Measurements from ENCODE around the gene SPEF1. TPM values are rescaled to one million over a fixed set of nuclear protein-coding genes. Genes with fewer than 3 reads are reported as not detected.

SPEF1 gene
- total RNA-seq, 4 donors from 2014 or later: 0.14 TPM; not detected in 3

- no peaks in the 10 kb centered on the region for H3K36me3 ChIP-seq
- H3K9me3 ChIP-seq: no peaks in the 10 kb centered on the region
- no peak for DNase-seq
- peaks cover 15% of the 10 kb centered on the region for H3K27me3 ChIP-seq
- H3K4me1 ChIP-seq: no peaks in the 10 kb centered on the region
- no peak overlapping the region for H3K27ac ChIP-seq
- in situ Hi-C loops (cut with MboI; ENCODE audit: low pct_ligation_motif_present in 1 of 4, low pct_unique_long_range_greater_than_20kb in 1 of 4, low sequenced_read_pairs in 3 of 4) (no loop called here), intact Hi-C loops (cut with DNase I; ENCODE audit: low total_unique reads) (no loop called here)
- TF ChIP-seq POLR2A (IDR thresholded peaks at IDR 0.05): no peak
- TF ChIP-seq CTCF (IDR thresholded peaks at IDR 0.05): no peak
- no peak for TF ChIP-seq POLR2AphosphoS5 (IDR thresholded peaks at IDR 0.05)
- TF ChIP-seq EP300 (IDR thresholded peaks at IDR 0.05; ENCODE audit: low read depth): no peak
- no peak overlapping the region for H3K4me3 ChIP-seq
- 83 to 88% methylated on average over 2 of the region's 2 CpGs for WGBS, 2 donors (ENCODE audit: low coverage in 1 of 2)
Observed at GRCh38 chr20:3743251-3743650, 38.0 kb downstream of the SPEF1 start.

GRCh38 chr20:3741836-3742458 is 39.3 kb downstream of the SPEF1 start:
- intact Hi-C loops (cut with DNase I; ENCODE audit: low total_unique reads): no loop called here
- TF ChIP-seq EP300 (IDR thresholded peaks at IDR 0.05; ENCODE audit: low read depth) (no peak), POLR2AphosphoS5 (IDR thresholded peaks at IDR 0.05) (no peak), POLR2A (IDR thresholded peaks at IDR 0.05) (no peak), CTCF (IDR thresholded peaks at IDR 0.05) (no peak)
- Histone ChIP-seq H3K36me3 (no peaks in the 10 kb centered on the region), H3K27me3 (peaks cover 15% of the 10 kb centered on the region), H3K27ac (no peak overlapping the region), H3K4me3 (no peak overlapping the region), H3K4me1 (no peaks in the 10 kb centered on the region), H3K9me3 (no peaks in the 10 kb centered on the region)
- in situ Hi-C loops (cut with MboI; ENCODE audit: low pct_ligation_motif_present in 1 of 4, low pct_unique_long_range_greater_than_20kb in 1 of 4, low sequenced_read_pairs in 3 of 4): no loop called here
- WGBS, 2 donors (ENCODE audit: low coverage in 1 of 2): 72% methylated on average over 7 of the region's 7 CpGs; no CpG with 5 or more reads in 1 of the 2 donors
- no peak for DNase-seq

GRCh38 chr20:3740615-3741301 is 40.5 kb downstream of the SPEF1 start:
- 87% methylated on average over 15 of the region's 15 CpGs; no CpG with 5 or more reads in 1 of the 2 donors for WGBS, 2 donors (ENCODE audit: low coverage in 1 of 2)
- Histone ChIP-seq H3K36me3 (no peaks in the 10 kb centered on the region), H3K9me3 (no peaks in the 10 kb centered on the region), H3K27ac (no peak overlapping the region), H3K4me3 (no peak overlapping the region), H3K27me3 (peaks cover 15% of the 10 kb centered on the region), H3K4me1 (no peaks in the 10 kb centered on the region)
- in situ Hi-C loops (cut with MboI; ENCODE audit: low pct_ligation_motif_present in 1 of 4, low pct_unique_long_range_greater_than_20kb in 1 of 4, low sequenced_read_pairs in 3 of 4) (no loop called here), intact Hi-C loops (cut with DNase I; ENCODE audit: low total_unique reads) (no loop called here)
- DNase-seq: no peak
- no peak for TF ChIP-seq POLR2AphosphoS5 (IDR thresholded peaks at IDR 0.05)
- TF ChIP-seq POLR2A (IDR thresholded peaks at IDR 0.05): no peak
- TF ChIP-seq CTCF (IDR thresholded peaks at IDR 0.05): no peak
- no peak for TF ChIP-seq EP300 (IDR thresholded peaks at IDR 0.05; ENCODE audit: low read depth)

- no peak overlapping the region for H3K4me3 ChIP-seq
- no peak for TF ChIP-seq CTCF (IDR thresholded peaks at IDR 0.05)
- no peak for TF ChIP-seq POLR2AphosphoS5 (IDR thresholded peaks at IDR 0.05)
- no peak for TF ChIP-seq POLR2A (IDR thresholded peaks at IDR 0.05)
- no peak for TF ChIP-seq EP300 (IDR thresholded peaks at IDR 0.05; ENCODE audit: low read depth)
- in situ Hi-C loops (cut with MboI; ENCODE audit: low pct_ligation_motif_present in 1 of 4, low pct_unique_long_range_greater_than_20kb in 1 of 4, low sequenced_read_pairs in 3 of 4) (no loop called here), intact Hi-C loops (cut with DNase I; ENCODE audit: low total_unique reads) (no loop called here)
- no peaks in the 10 kb centered on the region for H3K36me3 ChIP-seq
- H3K27ac ChIP-seq: peak overlapping the region in 2 of 4 donors; percentile 14 to 41
- H3K9me3 ChIP-seq: no peaks in the 10 kb centered on the region
- 70% methylated on average over 7 of the region's 7 CpGs; no CpG with 5 or more reads in 1 of the 2 donors for WGBS, 2 donors (ENCODE audit: low coverage in 1 of 2)
- H3K4me1 ChIP-seq: peaks cover 0 to under 1% (median 0%) of the 10 kb centered on the region in 4 donors
- DNase-seq: no peak
- H3K27me3 ChIP-seq: peaks cover 9% of the 10 kb centered on the region
Observed at GRCh38 chr20:3739926-3740451, 41.3 kb downstream of the SPEF1 start.
